Adipose tissue (tissue), 3 donors: ENCODE data around the gene MRPS7. TPM values are rescaled to one million over a fixed set of nuclear protein-coding genes. Genes with fewer than 3 reads are reported as not detected.
A peak's percentile ranks its signal among the peaks of the same experiment; 100 is the strongest.

Source experiments
- H3K27ac ChIP-seq: one replicate; pipeline ENCODE4 v1.5.1; 2013; ENCODE audit warnings: low read depth, low read length
- WGBS, 3 donors: extraction: QIAGEN DNeasy Blood & Tissue Kit; methylation state at CpG; one replicate each; pipeline ENCODE4 v1.1.7; 2013; 5-methylcytosine and 5-hydroxymethylcytosine counted together
- polyA plus RNA-seq, 3 donors: library from polyadenylated mRNA; stranded (reverse); fragments of 200-250 nt; gene quantifications; one replicate each; pipeline ENCODE4 v1.2.3, GENCODE V29; 2013
- donor health status: healthy with polysubstance abuse.
- donor health status: Bipolar disorder and iron deficiency.
- donor health status: healthy.

The MRPS7 gene
- 10 to 100 TPM; 28.9 to 82.7 (median 51.6) TPM for polyA plus RNA-seq

GRCh38 chr17:75261336-75262111 is at the start of gene MRPS7, which contains the start of gene GGA3:
MRPS7 (plus strand) TSS chr17:75261879; CDS start chr17:75261901, 22 bp downstream.
GGA3 (minus strand) TSS chr17:75261606; CDS start chr17:75261587, 19 bp downstream.
- WGBS, 3 donors, result 0 to 1% (median 1%) methylated on average over 56 to 68 of the region's 69 CpGs
- H3K27ac ChIP-seq, result peak within 1 kb of the TSS; percentile 87

GRCh38 chr17:75218131-75218530 is 43.5 kb upstream of the MRPS7 start:
- 92 to 96% (median 94%) methylated on average over 6 of the region's 6 CpGs for WGBS, 3 donors
- no peak overlapping the region for H3K27ac ChIP-seq

DNA sequence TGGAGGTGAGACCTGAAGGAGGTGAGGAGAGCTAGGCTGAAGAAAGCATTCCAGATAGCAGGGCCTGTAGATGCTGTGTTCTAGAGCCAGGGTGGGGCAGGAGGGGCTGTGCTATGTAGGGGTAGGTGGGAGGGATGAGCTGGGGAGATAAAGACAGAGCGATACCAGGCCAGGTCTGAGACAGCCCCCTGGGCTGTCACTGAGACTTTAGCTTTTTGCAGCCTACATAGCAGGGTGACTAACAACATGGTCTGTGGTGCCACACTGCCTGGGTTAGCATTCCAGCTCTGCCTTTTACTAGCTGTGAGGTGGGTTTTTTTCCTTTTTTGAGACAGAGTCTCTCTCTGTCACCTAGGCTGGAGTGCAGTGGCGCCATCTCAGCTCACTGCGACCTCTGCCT is 41.9 kb upstream of the MRPS7 start:
- 96 to 100% (median 96%) methylated on average over 3 of the region's 3 CpGs for WGBS, 3 donors
- no peak overlapping the region for H3K27ac ChIP-seq

- WGBS, 3 donors, result 70 to 79% (median 76%) methylated on average over 14 of the region's 14 CpGs
- H3K27ac ChIP-seq, result no peak overlapping the region
Measured at GRCh38 chr17:75225016-75225415, 36.7 kb upstream of the MRPS7 start.

- H3K27ac ChIP-seq, result no peak overlapping the region
- WGBS, 3 donors, result 78 to 85% (median 84%) methylated on average over 5 of the region's 5 CpGs
Measured at GRCh38 chr17:75227729-75228128, 34.0 kb upstream of the MRPS7 start.

GRCh38 chr17:75228305-75228704 is 33.4 kb upstream of the MRPS7 start:
- H3K27ac ChIP-seq, result no peak overlapping the region
- 30 to 62% (median 36%) methylated on average over 2 of the region's 2 CpGs for WGBS, 3 donors

DNA sequence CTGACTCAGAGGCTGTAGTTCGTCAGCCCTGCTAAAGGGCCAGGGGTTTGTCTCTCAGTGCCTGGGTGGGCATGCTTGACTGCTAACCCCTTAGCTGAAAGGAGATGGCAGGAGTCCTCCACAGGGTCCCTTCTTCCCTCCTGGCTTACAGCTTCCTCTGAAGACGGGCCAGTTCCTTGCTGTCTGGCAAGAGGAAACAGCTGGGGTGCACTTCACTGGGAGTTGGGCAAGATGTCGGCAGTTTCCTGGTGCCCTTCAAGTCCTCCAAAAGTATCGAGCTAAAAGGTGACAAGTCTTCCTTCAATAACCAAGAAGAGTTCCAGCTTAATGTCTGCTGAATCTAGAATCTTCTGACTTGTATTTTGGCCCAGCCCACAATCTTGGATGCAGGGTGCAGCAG is 32.8 kb upstream of the MRPS7 start:
- WGBS, 3 donors, result 45 to 83% (median 49%) methylated on average over 4 of the region's 4 CpGs

GRCh38 chr17:75231071-75231470 is 30.6 kb upstream of the MRPS7 start:
- H3K27ac ChIP-seq, result no peak overlapping the region
- WGBS, 3 donors, result 89 to 95% (median 92%) methylated on average over 8 of the region's 8 CpGs

More for the DNA sequence above, 32.8 kb upstream of the MRPS7 start:
- no peak overlapping the region for H3K27ac ChIP-seq

GRCh38 chr17:75231741-75232464 is 29.8 kb upstream of the MRPS7 start:
- no peak overlapping the region for H3K27ac ChIP-seq
- 92 to 94% (median 93%) methylated on average over 18 of the region's 18 CpGs for WGBS, 3 donors

- H3K27ac ChIP-seq, result no peak overlapping the region
- WGBS, 3 donors, result 95 to 97% (median 97%) methylated on average over 13 of the region's 13 CpGs
Measured at GRCh38 chr17:75232786-75233185, 28.9 kb upstream of the MRPS7 start.

DNA sequence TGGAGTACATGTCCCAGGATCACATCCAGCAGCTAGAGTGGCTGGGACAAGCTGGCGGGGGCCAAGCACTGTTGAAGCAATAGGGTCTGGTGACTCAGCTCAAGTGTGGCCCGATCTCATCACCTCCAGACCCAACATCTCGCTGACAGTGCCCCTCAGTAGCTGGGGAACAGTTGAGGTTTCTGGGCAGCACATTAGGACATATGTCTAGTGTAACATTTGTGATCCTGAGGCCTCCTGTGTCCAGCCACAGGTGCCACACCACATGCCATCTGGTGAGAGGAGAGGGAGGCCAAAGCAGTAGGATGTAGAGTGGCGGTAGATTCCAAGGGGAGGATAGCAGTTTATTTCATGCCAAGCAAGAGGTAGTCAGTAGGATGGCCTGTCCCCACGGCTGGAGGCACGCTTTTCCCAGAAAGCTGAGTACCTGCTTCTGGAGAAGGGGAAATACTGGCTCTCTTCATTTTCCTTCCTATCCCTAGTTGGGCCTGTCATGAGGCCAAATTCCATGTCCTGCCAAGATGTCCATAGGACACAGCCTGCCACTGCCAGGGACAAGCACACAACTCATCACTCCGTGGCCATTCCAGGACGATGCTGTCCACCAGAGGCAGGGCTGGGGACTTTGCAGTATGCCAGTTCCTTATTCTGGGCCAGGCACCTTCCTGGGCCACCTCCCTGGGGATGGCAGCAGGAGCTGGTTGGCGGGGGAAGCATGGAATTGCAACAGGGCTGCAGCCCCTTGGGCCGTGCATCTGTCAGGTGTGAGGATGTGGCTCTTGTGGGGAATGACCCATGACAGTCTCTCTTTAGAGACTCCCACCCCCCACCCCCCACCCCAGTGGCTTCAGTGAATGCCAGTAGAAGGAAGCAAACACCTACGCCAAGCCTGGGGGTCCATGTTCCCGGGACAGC is 24.3 kb upstream of the MRPS7 start:
- no peak overlapping the region for H3K27ac ChIP-seq
- WGBS, 3 donors, result 75 to 89% (median 76%) methylated on average over 12 of the region's 12 CpGs

GRCh38 chr17:75238020-75238580 is 23.6 kb upstream of the MRPS7 start:
- H3K27ac ChIP-seq, result no peak overlapping the region
- WGBS, 3 donors, result 76 to 88% (median 84%) methylated on average over 11 of the region's 11 CpGs

- H3K27ac ChIP-seq, result no peak overlapping the region
- 37 to 54% (median 39%) methylated on average over 13 of the region's 13 CpGs for WGBS, 3 donors
Measured at GRCh38 chr17:75238684-75239191, 22.9 kb upstream of the MRPS7 start.

DNA sequence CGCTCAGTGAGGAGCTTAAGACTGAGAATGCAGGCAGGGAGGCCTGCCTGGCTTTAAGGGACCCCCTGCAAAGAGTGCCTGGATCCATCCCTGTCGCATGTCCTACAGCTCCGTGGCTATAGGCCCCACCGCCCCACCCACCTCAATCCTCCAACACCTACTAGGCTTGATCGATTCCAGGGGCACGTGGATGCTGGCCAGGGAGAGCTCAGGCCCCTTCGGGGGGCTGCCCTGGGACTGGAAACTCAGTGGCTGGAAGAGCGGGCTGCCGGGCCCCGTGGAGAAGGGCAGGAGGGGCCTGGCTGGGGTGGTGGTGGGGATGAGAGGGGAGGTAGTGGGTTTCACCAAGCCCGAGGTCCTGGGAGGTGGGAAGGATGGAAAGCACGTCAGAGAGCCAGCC is 22.5 kb upstream of the MRPS7 start:
- WGBS, 3 donors, result 88 to 91% (median 90%) methylated on average over 12 of the region's 12 CpGs
- no peak overlapping the region for H3K27ac ChIP-seq

GRCh38 chr17:75239778-75240393 is 21.8 kb upstream of the MRPS7 start:
- 89 to 93% (median 91%) methylated on average over 23 of the region's 23 CpGs for WGBS, 3 donors

GRCh38 chr17:75240394-75241142 is 21.1 kb upstream of the MRPS7 start:
- WGBS, 3 donors, result 66 to 70% (median 68%) methylated on average over 22 to 23 of the region's 23 CpGs
- H3K27ac ChIP-seq, result no peak overlapping the region

More at GRCh38 chr17:75239778-75240393, 21.8 kb upstream of the MRPS7 start:
- H3K27ac ChIP-seq, result no peak overlapping the region

GRCh38 chr17:75241143-75241430 is 20.6 kb upstream of the MRPS7 start:
- no peak overlapping the region for H3K27ac ChIP-seq
- 66 to 90% (median 67%) methylated on average over 7 of the region's 7 CpGs for WGBS, 3 donors
